IMR-90 (cell line): Measurements from ENCODE around the gene DYNLRB2. TPM values are rescaled to one million over a fixed set of nuclear protein-coding genes. Genes with fewer than 3 reads are reported as not detected.

Source experiments
- ATAC-seq: fragments of 200-7000 bp; cut with Tn5 transposase; 2 replicates; pipeline ENCODE4 v1.9.1; 2020; ENCODE audit warnings: low read depth, mild to moderate bottlenecking, moderate library complexity
- BruUV-seq: library from RNA; stranded (reverse); fragments of 400-500 nt; replicated peaks from 2 replicates; lab custom pipeline; 2021; lab: Mats Ljungman, UMichigan
- CTCF ChIA-PET: fragments of 300-600 bp; formaldehyde crosslinking; extraction: SDS; loops from one replicate; lab custom pipeline; 2021; ENCODE audit warnings: antibody characterized with exemption; lab: Yijun Ruan, JAX
- POLR2A ChIA-PET: fragments of 300-600 bp; sonication (Branson Sonifier 250); formaldehyde crosslinking; loops from one replicate; lab custom pipeline; 2022; ENCODE audit warnings: antibody characterized with exemption; ENCODE audit not compliant: unreplicated experiment; lab: Charles Lee
- DNase-seq: peaks from one replicate; pipeline ENCODE4 v3.0.0; 2013
- H2AFZ ChIP-seq: replicated peaks from 2 replicates; pipeline ENCODE3; 2013; ENCODE audit warnings: low read length, mild to moderate bottlenecking; ENCODE audit not compliant: poor library complexity
- H2AK5ac ChIP-seq: 2 replicates; pipeline ENCODE4 v1.6.1; 2013; ENCODE audit warnings: low read depth, low read length, inconsistent platforms
- H2AK9ac ChIP-seq: replicated peaks from 2 replicates; pipeline ENCODE3; 2013; ENCODE audit warnings: mild to moderate bottlenecking, low read depth, low read length, moderate library complexity; ENCODE audit not compliant: poor library complexity
- H2BK120ac ChIP-seq: 2 replicates; pipeline ENCODE4 v1.6.1; 2013; ENCODE audit warnings: low read depth, low read length, inconsistent platforms
- H2BK15ac ChIP-seq: 3 replicates; pipeline ENCODE4 v1.6.1; 2013; ENCODE audit warnings: low read depth, low read length, inconsistent platforms
- H2BK20ac ChIP-seq: 2 replicates; pipeline ENCODE4 v1.6.1; 2013; ENCODE audit warnings: low read depth, mild to moderate bottlenecking, inconsistent platforms, low read length, moderate library complexity
- H2BK5ac ChIP-seq: 2 replicates; pipeline ENCODE4 v1.6.1; 2013; ENCODE audit warnings: mild to moderate bottlenecking, low read depth, low read length, inconsistent platforms; ENCODE audit not compliant: poor library complexity, severe bottlenecking
- H3K14ac ChIP-seq: replicated peaks from 2 replicates; pipeline ENCODE4 v1.6.1; 2013; ENCODE audit warnings: low read depth, low read length, inconsistent platforms
- H3K18ac ChIP-seq: 2 replicates; pipeline ENCODE4 v1.6.1; 2013; ENCODE audit warnings: low read depth, low read length, control low read depth
- H3K23ac ChIP-seq: 2 replicates; pipeline ENCODE4 v1.6.1; 2013; ENCODE audit warnings: low read depth, low read length, inconsistent platforms
- H3K27ac ChIP-seq: 2 replicates; pipeline ENCODE4 v1.5.1; 2013; ENCODE audit warnings: mild to moderate bottlenecking, control low read depth, low read length; ENCODE audit not compliant: insufficient read depth
- H3K27me3 ChIP-seq: 2 replicates; pipeline ENCODE4 v1.6.1; 2013; ENCODE audit warnings: low read length; ENCODE audit not compliant: control insufficient read depth, insufficient read depth
- H3K36me3 ChIP-seq: 2 replicates; pipeline ENCODE4 v1.6.1; 2013; ENCODE audit warnings: low read length, mixed read lengths; ENCODE audit not compliant: control insufficient read depth, insufficient read depth
- H3K4ac ChIP-seq: 2 replicates; pipeline ENCODE4 v1.6.1; 2013; ENCODE audit warnings: low read depth, low read length, inconsistent platforms
- H3K4me1 ChIP-seq: 2 replicates; pipeline ENCODE4 v1.6.1; 2013; ENCODE audit warnings: low read length, mixed read lengths; ENCODE audit not compliant: control insufficient read depth, insufficient read depth
- H3K4me2 ChIP-seq: 2 replicates; pipeline ENCODE4 v1.6.1; 2013; ENCODE audit warnings: low read depth, mild to moderate bottlenecking, control low read depth, low read length, moderate library complexity
- H3K4me3 ChIP-seq: 2 replicates; pipeline ENCODE4 v1.5.1; 2013; ENCODE audit warnings: low read depth, mild to moderate bottlenecking, control low read depth, low read length, moderate library complexity; ENCODE audit not compliant: insufficient read depth
- H3K56ac ChIP-seq: 2 replicates; pipeline ENCODE4 v1.6.1; 2013; ENCODE audit warnings: low read length, inconsistent platforms; ENCODE audit not compliant: insufficient read depth; ENCODE audit errors: extremely low read depth
- H3K79me1 ChIP-seq, 2 experiments: 2 replicates each; pipeline ENCODE4 v1.6.1; 2013; ENCODE audit warnings: low read length in 2 of 2, inconsistent platforms in 1 of 2, low read depth in 1 of 2
- H3K9ac ChIP-seq: 2 replicates; pipeline ENCODE4 v1.6.1; 2013; ENCODE audit warnings: low read depth, low read length, control low read depth
- H3K9me1 ChIP-seq: 2 replicates; pipeline ENCODE4 v1.6.1; 2013; ENCODE audit warnings: low read length, inconsistent platforms; ENCODE audit not compliant: insufficient read depth
- H3K9me3 ChIP-seq: 2 replicates; pipeline ENCODE4 v1.6.1; 2013; ENCODE audit warnings: low read length; ENCODE audit not compliant: control insufficient read depth, insufficient read depth
- H4K20me1 ChIP-seq: 2 replicates; pipeline ENCODE4 v1.6.1; 2013; ENCODE audit warnings: low read length, inconsistent platforms; ENCODE audit not compliant: insufficient read depth
- H4K5ac ChIP-seq: 2 replicates; pipeline ENCODE4 v1.6.1; 2013; ENCODE audit warnings: mild to moderate bottlenecking, low read depth, low read length, control low read depth
- H4K8ac ChIP-seq, 2 experiments: 2 replicates each; pipeline ENCODE4 v1.6.1; 2013; ENCODE audit warnings: low read depth in 2 of 2, low read length in 2 of 2, control low read depth in 1 of 2, inconsistent platforms in 1 of 2
- H4K91ac ChIP-seq: 2 replicates; pipeline ENCODE4 v1.6.1; 2013; ENCODE audit warnings: low read depth, low read length, inconsistent platforms; ENCODE audit not compliant: insufficient read depth
- CEBPB ChIP-seq: IDR thresholded peaks from 2 replicates; pipeline ENCODE4 v1.6.1; 2012; ENCODE audit warnings: low read depth, low read length, improper control_type of control experiment
- MAZ ChIP-seq: IDR thresholded peaks from 2 replicates; pipeline ENCODE4 v1.6.1; 2012; ENCODE audit warnings: low read depth, mild to moderate bottlenecking, low read length, improper control_type of control experiment, moderate library complexity, borderline replicate concordance
- WGBS, 2 experiments: methylation state at CpG; one replicate each; pipeline versions ENCODE4 v1.1.5 to v1.1.7; 2013; ENCODE audit warnings: missing lambda C conversion rate in 2 of 2; ENCODE audit not compliant: insufficient read length in 1 of 2; ENCODE audit errors: extremely low coverage in 2 of 2; 5-methylcytosine and 5-hydroxymethylcytosine counted together
- dilution Hi-C: fragments of 300-500 bp; cut with HindIII; formaldehyde crosslinking; loops from one replicate; pipeline ENCODE4 v1.14.3; 2018; ENCODE audit warnings: low sequenced_read_pairs; ENCODE audit not compliant: unreplicated experiment
- in situ Hi-C: fragments of 300-500 bp; cut with MboI; formaldehyde crosslinking; loops from 3 replicates; pipeline ENCODE4 v1.14.3; 2019; ENCODE audit warnings: low sequenced_read_pairs, inconsistent platforms, mixed read lengths
- intact Hi-C: fragments of 100-400 bp; cut with micrococcal nuclease; formaldehyde crosslinking; loops from 2 replicates; pipeline ENCODE4 v1.10.0; 2022
- polyA plus RNA-seq, 3 experiments: library from polyadenylated mRNA; depleted of rRNA; stranded (reverse); fragments of >200 nt; gene quantifications; 2 replicates each; pipeline ENCODE4 v1.2.3, GENCODE V29; 2012; ENCODE audit warnings: low replicate concordance in 1 of 3
- total RNA-seq: library from RNA; depleted of rRNA; stranded (reverse); fragments of >200 nt; gene quantifications from 2 replicates; pipeline ENCODE4 v1.2.3, GENCODE V29; 2012

DYNLRB2 gene
- total and polyA plus RNA-seq, 2 of the 4 experiments (the other 2 are of a cell fraction), result not detected

GRCh38 chr16:80599466-80599865 lies 58.7 kb downstream of the DYNLRB2 start:
- Histone ChIP-seq H2BK120ac (peak overlapping the region; percentile 82; the same call in 1 of the 2 replicates), H3K18ac (no peak overlapping the region), H4K20me1 (no peaks in the 10 kb centered on the region), H3K36me3 (no peaks in the 10 kb centered on the region), H3K14ac (0 out of 2 replicates have a peak overlapping the region, but pooled peaks have one; percentile 7), H3K23ac (peak overlapping the region; percentile 67; the same call in 1 of the 2 replicates), H3K9ac (no peak overlapping the region), H3K27me3 (no peaks in the 10 kb centered on the region), H2BK15ac (peak overlapping the region; percentile 68; the same call in 1 of the 3 replicates), H3K9me1 (no peaks in the 10 kb centered on the region), H3K9me3 (peaks cover 4% of the 10 kb centered on the region; the same call in 1 of the 2 replicates), H2AK5ac (peak overlapping the region; percentile 24; the same call in 1 of the 2 replicates), H4K5ac (no peak overlapping the region), H3K4me1 (no peaks in the 10 kb centered on the region; the same call in 1 of the 2 replicates), H4K91ac (peak overlapping the region; percentile 62), H2AK9ac (no peak overlapping the region), H3K79me1 (no peaks in the 10 kb centered on the region), H3K4ac (peak overlapping the region; percentile 52; the same call in 1 of the 2 replicates), H2BK20ac (peak overlapping the region; percentile 55; the same call in 1 of the 2 replicates), H4K8ac (peak overlapping the region in 1 of 2 experiments; percentile 71; a peak in 1 of 4 replicates), H3K56ac (no peak overlapping the region), H3K4me3 (no peak overlapping the region), H2BK5ac (no peak overlapping the region), H3K4me2 (no peak overlapping the region), H3K27ac (no peak overlapping the region), H2AFZ (no peak overlapping the region)
- TF ChIP-seq CEBPB, result peak; percentile 77
- no peak for TF ChIP-seq MAZ
- ChIA-PET POLR2A (no interaction called here), CTCF (no interaction called here)
- BruUV-seq, result no TSS peak
- dilution Hi-C loops (no loop called here), intact Hi-C loops (no loop called here), in situ Hi-C loops (no loop called here)
- WGBS, 2 experiments, result 25% methylated on average over 2 of the region's 3 CpGs; no CpG with 5 or more reads in 1 of the 2 experiments
- DNase-seq, result peak; percentile 59
- ATAC-seq, result peak; percentile 51; the same call in 1 of the 2 replicates
